GM21515 (cell line): ENCODE results near the gene REXO2.

Source experiments
- ATAC-seq: cut with Tn5 transposase; IDR thresholded peaks from one replicate; pipeline ENCODE4 v1.9.1; 2021; ENCODE audit not compliant: unreplicated experiment

REXO2 gene

DNA sequence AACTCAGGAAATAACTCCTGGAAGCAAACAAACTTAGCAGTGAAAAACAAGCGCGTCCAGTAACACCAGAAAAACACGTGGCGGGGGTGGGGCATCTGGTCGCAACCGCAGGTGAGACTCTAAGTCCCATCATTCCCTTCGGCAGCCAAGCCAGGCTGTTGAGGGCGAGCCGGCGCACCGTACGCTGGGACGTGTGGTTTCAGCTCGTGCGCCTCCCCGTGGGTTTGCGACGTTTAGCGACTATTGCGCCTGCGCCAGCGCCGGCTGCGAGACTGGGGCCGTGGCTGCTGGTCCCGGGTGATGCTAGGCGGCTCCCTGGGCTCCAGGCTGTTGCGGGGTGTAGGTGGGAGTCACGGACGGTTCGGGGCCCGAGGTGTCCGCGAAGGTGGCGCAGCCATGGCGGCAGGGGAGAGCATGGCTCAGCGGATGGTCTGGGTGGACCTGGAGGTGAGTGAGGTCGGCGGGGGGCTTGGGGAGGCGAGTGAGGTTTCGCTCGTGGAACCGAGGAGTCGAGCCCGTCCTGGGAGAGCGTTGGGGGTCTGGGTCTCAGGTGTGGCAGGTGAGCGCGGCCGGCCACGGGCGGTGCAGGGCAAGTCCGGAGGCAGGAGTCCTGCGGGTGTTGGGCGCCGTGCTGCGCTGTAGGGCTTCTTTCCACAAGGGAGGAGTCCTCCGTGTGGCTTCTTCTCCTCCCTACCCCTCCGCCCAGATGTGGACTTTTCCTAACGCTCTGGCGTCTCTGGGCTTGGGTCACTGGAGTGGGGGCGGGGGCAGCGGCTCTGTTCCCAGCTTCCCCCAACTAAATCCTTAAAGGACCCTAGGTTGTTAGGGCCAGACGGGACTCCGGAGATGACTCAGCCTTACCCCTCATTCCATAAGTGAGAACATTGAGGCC, at the start of gene REXO2:
TSS of gene REXO2 (plus strand) at position 239 of the 892 bp plus-strand sequence. CDS start at position 301, 62 bp downstream.
- peak; percentile 99 for ATAC-seq

GRCh38 chr11:114392735-114393667, 46.3 kb upstream of the REXO2 start:
- ATAC-seq: no peak

DNA sequence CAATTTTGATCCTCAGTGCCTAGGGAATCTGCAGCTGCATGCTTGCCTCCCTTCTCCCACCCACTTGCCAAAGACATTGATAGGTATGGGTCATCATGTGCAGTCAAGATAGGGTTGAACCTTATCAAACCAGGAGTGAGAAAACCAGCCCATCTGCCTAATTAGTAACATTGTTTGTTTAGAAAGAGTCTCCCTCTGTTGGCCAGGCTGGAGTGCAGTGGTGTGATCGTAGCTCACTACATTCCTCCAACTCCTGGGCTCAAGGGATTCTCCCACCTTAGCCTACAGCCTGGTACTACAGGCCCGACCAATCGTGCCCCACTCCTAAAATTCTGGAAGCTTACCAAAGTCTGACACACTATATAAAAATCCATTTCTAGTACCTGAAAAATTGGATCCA, 43.5 kb upstream of the REXO2 start:
- no peak for ATAC-seq

GRCh38 chr11:114396916-114397315, 42.4 kb upstream of the REXO2 start:
- no peak for ATAC-seq

GRCh38 chr11:114397349-114397982, 41.8 kb upstream of the REXO2 start:
- no peak for ATAC-seq

DNA sequence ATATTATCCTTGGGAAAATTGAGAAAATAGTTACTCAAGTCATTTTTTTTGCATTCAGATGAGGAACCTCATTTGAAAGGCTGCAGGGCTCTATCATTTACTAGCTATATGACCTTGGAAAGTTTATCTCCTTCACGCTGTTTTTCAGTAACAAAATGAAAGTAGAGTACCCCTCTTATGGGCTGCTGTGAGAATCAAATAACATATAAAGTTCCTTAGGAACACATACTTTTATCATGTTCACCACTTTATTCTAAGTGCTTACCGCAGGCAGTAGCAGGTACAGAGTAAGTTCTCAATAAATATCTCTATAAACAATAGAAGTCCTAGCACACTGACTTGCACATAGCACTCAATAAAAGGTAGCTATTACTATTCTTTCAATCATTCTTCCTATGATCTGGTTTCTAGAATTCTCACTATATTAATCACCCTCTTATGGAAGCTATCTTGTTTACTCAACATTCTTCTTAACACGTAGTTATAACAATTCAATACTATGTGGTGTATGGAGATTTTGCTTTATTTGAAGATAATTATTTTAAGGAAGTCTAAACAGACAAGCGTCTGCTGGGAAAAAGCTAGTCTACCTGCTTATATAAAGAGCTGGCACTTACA, 40.9 kb upstream of the REXO2 start:
- no peak for ATAC-seq

GRCh38 chr11:114399490-114400215, 39.6 kb upstream of the REXO2 start:
- ATAC-seq: peak; percentile 28

- peak; percentile 92 for ATAC-seq
Observed at GRCh38 chr11:114400216-114400914, 38.9 kb upstream of the REXO2 start, which contains the start of the genes C11orf71 and RBM7. C11orf71 (minus strand) TSS chr11:114400511; CDS start chr11:114400331, 180 bp downstream. RBM7 (plus strand) TSS chr11:114400666; CDS start chr11:114400672, 6 bp downstream.

DNA sequence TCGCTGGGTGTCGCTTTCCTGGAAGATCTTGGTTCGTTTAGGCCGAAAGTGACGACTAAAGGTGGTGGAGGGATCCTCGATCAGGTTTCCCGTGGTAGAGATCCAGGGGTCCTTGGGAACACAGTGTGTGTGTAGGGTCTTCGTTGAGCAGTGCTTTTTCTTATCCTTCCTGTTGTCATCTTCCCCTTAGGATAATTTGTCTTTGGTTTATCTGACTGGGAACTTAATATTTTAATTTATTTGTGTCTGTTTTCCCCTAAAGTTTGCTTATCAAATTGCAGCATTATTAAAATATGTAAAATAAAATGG, 38.4 kb upstream of the REXO2 start:
- no peak for ATAC-seq

DNA sequence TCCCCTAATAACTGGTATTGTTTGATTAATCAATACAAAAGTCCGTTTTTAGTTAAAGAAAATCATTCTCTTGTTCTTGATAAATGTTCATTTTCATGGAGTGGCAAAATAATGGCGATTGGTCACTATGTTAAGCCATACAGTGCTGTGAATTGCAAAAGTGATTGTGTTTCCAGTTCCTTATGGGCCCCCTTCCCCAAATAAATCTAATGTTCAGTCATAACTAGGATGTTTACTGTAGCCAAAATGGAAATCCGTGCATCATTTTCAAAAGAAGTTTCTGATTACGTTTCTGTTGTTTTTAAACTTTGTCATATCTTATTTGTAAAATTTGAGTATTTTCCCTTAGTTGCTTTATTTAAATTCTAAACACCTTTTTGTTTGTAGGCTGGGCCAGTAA, 38.0 kb upstream of the REXO2 start:
- ATAC-seq: no peak

DNA sequence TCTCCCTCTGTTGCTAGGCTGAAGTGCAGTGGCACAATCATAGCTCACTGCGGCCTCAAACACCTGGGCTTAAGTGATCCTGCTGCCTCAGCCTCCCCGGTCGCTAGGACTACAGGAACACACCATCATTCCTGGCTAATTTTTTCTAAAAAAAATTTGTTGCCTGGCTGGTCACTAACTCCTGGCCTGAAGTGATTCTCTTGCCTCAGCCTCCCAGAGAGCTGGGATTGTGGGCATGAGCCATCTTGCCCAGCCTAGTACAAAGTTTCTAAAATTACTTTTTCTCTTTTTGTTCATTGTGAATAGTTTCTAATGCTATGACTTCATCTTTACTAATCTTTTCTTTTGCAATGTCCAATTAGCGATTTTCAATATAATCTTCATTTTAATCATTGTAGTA, 26.3 kb upstream of the REXO2 start:
- no peak for ATAC-seq

DNA sequence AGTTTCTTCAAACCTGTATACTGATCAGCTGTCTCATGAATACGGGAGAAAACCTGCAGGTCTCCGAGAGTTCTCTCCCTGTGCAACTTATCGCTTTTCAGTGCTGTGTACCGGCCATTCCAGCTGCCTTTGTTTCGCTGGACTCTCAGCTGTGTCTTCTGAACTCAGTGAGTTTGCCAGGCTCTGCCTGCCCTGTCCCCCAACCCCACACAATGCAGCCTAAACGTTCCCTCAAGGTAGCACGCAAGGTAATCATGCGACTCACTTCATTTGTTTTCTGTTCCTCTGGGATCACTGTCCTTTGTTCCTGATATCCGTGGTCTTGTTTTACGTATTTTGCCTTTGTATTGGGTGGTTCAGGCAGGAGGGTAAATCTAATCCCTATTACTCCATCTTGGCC, 25.3 kb upstream of the REXO2 start:
- ATAC-seq: no peak

GRCh38 chr11:114416441-114416961, 22.8 kb upstream of the REXO2 start:
- ATAC-seq: no peak

- ATAC-seq: no peak
Observed at GRCh38 chr11:114426280-114426679, 13.0 kb upstream of the REXO2 start.

GRCh38 chr11:114430290-114430689, 9.0 kb upstream of the REXO2 start:
- no peak for ATAC-seq

DNA sequence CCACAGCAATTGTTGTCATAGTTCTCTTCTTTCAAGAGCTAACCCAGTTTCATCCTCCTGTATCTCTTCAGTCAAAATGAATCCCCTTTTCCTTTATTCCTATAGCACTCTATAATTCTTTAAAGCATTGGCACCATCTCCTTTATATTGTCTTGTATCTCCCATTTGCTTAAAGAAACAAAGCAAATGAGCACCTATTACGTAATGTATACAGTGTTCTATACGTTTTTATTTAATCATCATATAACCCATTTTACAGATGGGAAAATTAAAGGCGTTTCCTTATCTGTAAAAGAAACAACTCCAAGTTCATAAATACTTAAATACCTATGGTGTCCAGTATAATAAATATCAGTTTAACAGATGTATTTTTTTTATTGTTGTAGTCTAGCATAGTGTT, 6.4 kb upstream of the REXO2 start:
- no peak for ATAC-seq

DNA sequence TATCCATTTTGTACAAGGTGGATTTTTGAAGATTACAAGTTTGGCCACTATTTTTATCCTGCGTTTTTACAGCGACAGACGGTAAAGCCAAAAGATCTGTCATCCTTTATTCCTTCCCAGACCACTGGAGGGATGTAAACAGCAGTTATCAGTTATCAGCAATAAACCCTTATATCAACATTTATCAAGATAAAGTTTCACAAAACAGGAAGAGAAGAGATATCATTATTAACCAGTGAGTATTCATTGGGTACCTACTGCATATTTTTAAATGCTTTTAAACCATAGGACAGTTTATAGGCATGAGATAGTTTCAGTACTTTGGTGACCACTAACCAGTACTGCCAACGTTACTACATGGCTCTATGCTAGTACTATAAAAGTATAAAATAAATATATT, 5.9 kb upstream of the REXO2 start:
- ATAC-seq: no peak

DNA sequence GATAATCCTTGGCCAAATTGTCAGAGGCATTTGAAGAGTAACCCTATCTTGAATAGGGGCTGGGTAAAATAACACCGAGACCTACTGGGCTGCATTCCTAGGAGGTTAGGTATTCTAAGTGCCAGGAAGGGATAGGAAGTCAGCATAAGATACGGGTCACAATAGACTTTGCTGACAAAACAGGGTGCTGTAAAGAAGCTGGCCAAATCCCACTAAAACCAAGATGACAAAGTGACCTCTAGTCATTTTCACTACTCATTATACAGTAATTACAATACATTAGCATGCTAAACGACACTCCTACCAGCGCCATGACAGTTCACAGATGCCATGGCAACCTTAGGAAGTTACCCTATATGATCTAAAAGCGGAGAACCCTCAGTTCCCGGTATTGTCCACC, 964 bp upstream of the REXO2 start:
- no peak for ATAC-seq

DNA sequence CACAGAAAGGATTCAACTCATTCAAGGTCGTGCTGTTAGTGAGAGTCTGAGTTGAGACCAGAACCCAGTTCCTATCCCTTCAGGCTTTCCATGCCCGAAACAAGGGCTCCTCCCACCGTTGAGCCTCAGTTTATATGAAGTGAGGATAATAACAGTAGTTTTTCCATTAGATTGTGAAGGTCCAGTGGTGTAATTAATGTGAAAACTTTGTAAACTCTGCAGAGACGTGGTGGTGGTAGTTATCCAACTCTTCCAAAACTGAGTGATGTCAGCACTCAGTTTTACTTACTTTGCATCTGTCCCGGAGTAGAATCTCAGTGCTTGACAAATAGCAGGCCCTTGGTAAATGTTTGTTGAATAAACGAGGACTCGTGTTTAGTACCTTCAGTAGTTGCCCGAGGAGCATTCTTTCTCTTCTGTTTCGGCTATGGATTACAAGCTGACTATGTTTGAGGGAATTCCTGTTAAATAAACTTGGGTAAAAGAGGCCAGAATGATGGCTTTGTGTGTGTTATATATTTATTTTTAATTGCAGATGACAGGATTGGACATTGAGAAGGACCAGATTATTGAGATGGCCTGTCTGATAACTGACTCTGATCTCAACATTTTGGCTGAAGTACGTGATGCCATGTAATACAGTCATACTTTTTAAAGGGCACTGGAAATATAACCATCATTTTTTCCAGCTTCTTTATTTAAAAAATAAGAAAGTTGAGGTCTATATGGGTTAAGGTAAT, 1.0 kb downstream of the REXO2 start:
- ATAC-seq: no peak
